Retinal pigment epithelial cell (primary cell): Measurements from ENCODE around the gene SULT1C3.
"Not testable (repeated sequence)": the region's sequence is repeated elsewhere in the genome, so short reads cannot be mapped to it uniquely, and the experiment has no call there.

ENCODE experiments used
- DNase-seq: peaks from one replicate; pipeline ENCODE4 v3.0.0-alpha.2; 2010; ENCODE audit warnings: low read depth
- H3K4me3 ChIP-seq: 2 replicates; pipeline ENCODE4 v1.5.1; 2011; ENCODE audit warnings: mild to moderate bottlenecking, low read length, control low read depth, moderate library complexity
- CTCF ChIP-seq: conservative IDR thresholded peaks from 2 replicates; pipeline ENCODE4 v1.5.1; 2011; ENCODE audit warnings: low read depth, low read length, control low read depth, inconsistent platforms

SULT1C3 gene

GRCh38 chr2:108278631-108279030 lies 38.9 kb downstream of the SULT1C3 start:
- no peak for DNase-seq
- no peak overlapping the region for H3K4me3 ChIP-seq
- no peak for TF ChIP-seq CTCF

- no peak overlapping the region for H3K4me3 ChIP-seq
- no peak for TF ChIP-seq CTCF
- no peak for DNase-seq
Observed at GRCh38 chr2:108279468-108279867, 39.7 kb downstream of the SULT1C3 start.

- no peak for DNase-seq
Observed at GRCh38 chr2:108280466-108280865, 40.7 kb downstream of the SULT1C3 start.

GRCh38 chr2:108284566-108284965 lies 44.8 kb downstream of the SULT1C3 start:
- not testable (repeated sequence) for H3K4me3 ChIP-seq, DNase-seq

More at GRCh38 chr2:108280466-108280865, 40.7 kb downstream of the SULT1C3 start:
- no peak overlapping the region for H3K4me3 ChIP-seq
- no peak for TF ChIP-seq CTCF

GRCh38 chr2:108285616-108286015 lies 45.8 kb downstream of the SULT1C3 start:
- no peak for TF ChIP-seq CTCF
- no peak overlapping the region for H3K4me3 ChIP-seq
- DNase-seq = no peak

- H3K4me3 ChIP-seq = no peak overlapping the region
- DNase-seq = no peak
- no peak for TF ChIP-seq CTCF
Observed at GRCh38 chr2:108287169-108287568, 47.4 kb downstream of the SULT1C3 start.

GRCh38 chr2:108288534-108289106 lies 48.9 kb downstream of the SULT1C3 start, which contains the start of gene SULT1C2:
TSS of gene SULT1C2 (plus strand) at chr2:108288895. CDS start at chr2:108293668, 4,773 bp downstream.
- DNase-seq = peak; percentile 68
- peak within 1 kb of the TSS; percentile 1 for H3K4me3 ChIP-seq
- TF ChIP-seq CTCF = no peak
